ENCODE results near the gene ZNF583.

The ZNF583 gene

DNA sequence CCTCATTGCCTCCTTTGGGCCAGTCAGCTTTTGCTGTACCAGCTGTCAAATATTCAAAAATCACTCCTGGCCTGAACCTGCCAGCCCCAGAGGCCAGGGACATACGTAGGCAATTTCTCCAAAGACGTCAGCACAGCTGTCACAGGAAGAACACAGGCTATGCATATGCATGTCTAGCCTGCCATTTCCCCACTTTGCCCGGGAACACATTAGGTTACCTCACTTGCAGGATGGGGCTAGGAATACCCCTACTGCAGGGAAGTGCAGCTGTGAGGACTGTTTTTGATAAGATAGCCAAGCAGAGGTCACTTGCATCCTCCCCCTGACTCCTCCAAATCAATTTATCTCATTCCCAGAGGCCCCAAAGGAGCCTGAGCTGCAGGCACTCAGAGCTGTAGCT, 70.2 kb downstream of the ZNF583 start:
- DNase-seq (ENCODE audit: low spot score), result no peak

- no peak for DNase-seq (ENCODE audit: low spot score)
These were observed 72.0 kb downstream of the ZNF583 start for GRCh38 chr19:56476093-56476492.
